ENCODE results near the gene SEPTIN1. TPM values are rescaled to one million over a fixed set of nuclear protein-coding genes. Genes with fewer than 3 reads are reported as not detected.
A peak's percentile ranks its signal among the peaks of the same experiment; 100 is the strongest.

SEPTIN1 gene
- total and polyA plus RNA-seq, 7 experiments from 2014 or later, result 176 to 355 (median 201) TPM

GRCh38 chr16:30383521-30383920 is 1.2 kb upstream of the SEPTIN1 start:
- H3K4me1 Mint-ChIP-seq, result peaks cover 32 to 64% (median 40%) of the 10 kb centered on the region in 7 donors
- H3K9me3 ChIP-seq (ENCODE audit: control insufficient read depth in 2 of 3, low read length in 3 of 3), result no peaks in the 10 kb centered on the region
- H3K9me3 Mint-ChIP-seq, result no peaks in the 10 kb centered on the region
- DNase-seq (no peak), ATAC-seq (no peak)
- intact Hi-C loops (cut with micrococcal nuclease), result no loop called here
- peak overlapping the region; percentile 100 for H3K27ac ChIP-seq (ENCODE audit: low read depth, low read length)
- ChIA-PET POLR2A (interaction anchor here (0.7 to 10.9 kb wide), 12 partner anchors 9 to 199 kb away, joined by 3 to 254 read pairs (median 10); partner anchors contain the start of genes CORO1A, DCTPP1, MYL11 and TBC1D10B), CTCF (interaction anchor here (1.0 to 2.0 kb wide), 7 partner anchors 9 to 352 kb away, joined by 3 to 7 read pairs (median 5); partner anchors contain the start of genes TBC1D10B and ZNF48)
- H3K36me3 ChIP-seq (ENCODE audit: control insufficient read depth in 2 of 3, insufficient read depth in 3 of 3, low read length in 3 of 3), result peaks cover 0 to 3% (median 1%) of the 10 kb centered on the region in 3 experiments
- H3K36me3 Mint-ChIP-seq, result peaks cover 4 to 28% (median 5%) of the 10 kb centered on the region in 5 donors
- peaks cover 47 to 49% of the 10 kb centered on the region in 2 donors for H3K4me1 ChIP-seq (ENCODE audit: control insufficient read depth in 2 of 2, insufficient read depth in 2 of 2, low read length in 2 of 2)
- no peaks in the 10 kb centered on the region for H3K27me3 Mint-ChIP-seq
- no peaks in the 10 kb centered on the region for H3K27me3 ChIP-seq (ENCODE audit: control insufficient read depth in 2 of 2, insufficient read depth in 2 of 2, low read length in 2 of 2)
- H3K4me3 ChIP-seq (ENCODE audit: low read length), result peak overlapping the region; percentile 89
- H3K27ac Mint-ChIP-seq, result peak overlapping the region; percentile 90 to 100 (median 99)
- peak overlapping the region; percentile 78 to 100 (median 96) for H3K4me3 Mint-ChIP-seq

GRCh38 chr16:30381291-30382041 is 895 bp downstream of the SEPTIN1 start:
- intact Hi-C loops (cut with micrococcal nuclease), result loop anchor here (1.0 kb wide), 4 partner anchors 10 to 46 kb away; partner anchors contain the start of genes ZNF771 (in 2 of the 2) and ZNF48 (in 1 of the 2)
- Histone ChIP-seq H3K4me1 (ENCODE audit: control insufficient read depth in 2 of 2, insufficient read depth in 2 of 2, low read length in 2 of 2) (peaks cover 58 to 59% of the 10 kb centered on the region in 2 donors), H3K36me3 (ENCODE audit: control insufficient read depth in 2 of 3, insufficient read depth in 3 of 3, low read length in 3 of 3) (peaks cover 0 to 3% (median 3%) of the 10 kb centered on the region in 3 experiments), H3K9me3 (ENCODE audit: control insufficient read depth in 2 of 3, low read length in 3 of 3) (no peaks in the 10 kb centered on the region), H3K27ac (ENCODE audit: low read depth, low read length) (peak overlapping the region; percentile 100), H3K27me3 (ENCODE audit: control insufficient read depth in 2 of 2, insufficient read depth in 2 of 2, low read length in 2 of 2) (no peaks in the 10 kb centered on the region), H3K4me3 (ENCODE audit: low read length) (peak overlapping the region; percentile 89)
- Mint-ChIP-seq H3K27ac (peak overlapping the region; percentile 90 to 100 (median 99)), H3K36me3 (peaks cover 4 to 31% (median 5%) of the 10 kb centered on the region in 5 donors), H3K4me3 (peak overlapping the region; percentile 78 to 100 (median 96)), H3K9me3 (no peaks in the 10 kb centered on the region), H3K27me3 (no peaks in the 10 kb centered on the region), H3K4me1 (peaks cover 36 to 73% (median 52%) of the 10 kb centered on the region in 7 donors)
- ChIA-PET CTCF (interaction anchor here (0.6 to 1.7 kb wide), 3 partner anchors 14 to 730 kb away, joined by 3 to 5 read pairs (median 4); partner anchors contain the start of genes ZNF48 and ZNF771), POLR2A (interaction anchor here (1.1 to 10.9 kb wide), 12 partner anchors 13 to 290 kb away, joined by 3 to 254 read pairs (median 10); partner anchors contain the start of genes CORO1A, TBC1D10B, TBX6 and ZNF48)
- ATAC-seq (no peak), DNase-seq (peak in 1 of 9 donors; percentile 38)

- H3K4me3 ChIP-seq (ENCODE audit: low read length), result peak overlapping the region; percentile 89
- Mint-ChIP-seq H3K36me3 (peaks cover 4 to 31% (median 5%) of the 10 kb centered on the region in 5 donors), H3K9me3 (no peaks in the 10 kb centered on the region), H3K27ac (peak overlapping the region; percentile 85 to 100 (median 99)), H3K4me1 (peaks cover 36 to 76% (median 52%) of the 10 kb centered on the region in 7 donors), H3K4me3 (peak overlapping the region; percentile 73 to 100 (median 96)), H3K27me3 (no peaks in the 10 kb centered on the region)
- H3K36me3 ChIP-seq (ENCODE audit: control insufficient read depth in 2 of 3, insufficient read depth in 3 of 3, low read length in 3 of 3), result peaks cover 0 to 9% (median 3%) of the 10 kb centered on the region in 3 experiments
- peaks cover 60 to 64% of the 10 kb centered on the region in 2 donors for H3K4me1 ChIP-seq (ENCODE audit: control insufficient read depth in 2 of 2, insufficient read depth in 2 of 2, low read length in 2 of 2)
- POLR2A ChIA-PET, result interaction anchor here (1.1 to 10.9 kb wide), 7 partner anchors 13 to 290 kb away, joined by 3 to 254 read pairs (median 31); partner anchors contain the start of genes DCTPP1, TBC1D10B, TBX6 and ZNF48
- no peaks in the 10 kb centered on the region for H3K27me3 ChIP-seq (ENCODE audit: control insufficient read depth in 2 of 2, insufficient read depth in 2 of 2, low read length in 2 of 2)
- no peaks in the 10 kb centered on the region for H3K9me3 ChIP-seq (ENCODE audit: control insufficient read depth in 2 of 3, low read length in 3 of 3)
- H3K27ac ChIP-seq (ENCODE audit: low read depth, low read length), result peak overlapping the region; percentile 100
- CTCF ChIA-PET, result interaction anchor here (0.6 kb wide), 1 partner anchor 730 kb away, joined by 3 read pairs; no protein-coding TSS in a partner anchor
- ATAC-seq (no peak), DNase-seq (no peak)
- intact Hi-C loops (cut with micrococcal nuclease), result no loop called here
These were observed 1.6 kb downstream of the SEPTIN1 start for GRCh38 chr16:30380803-30381208.

GRCh38 chr16:30380072-30380802 is 2.1 kb downstream of the SEPTIN1 start:
- ATAC-seq, result no peak
- H3K27ac ChIP-seq (ENCODE audit: low read depth, low read length), result peak overlapping the region; percentile 100
- POLR2A ChIA-PET, result interaction anchor here (0.5 to 10.9 kb wide), 10 partner anchors 12 to 315 kb away, joined by 3 to 254 read pairs (median 6); partner anchors contain the start of genes ALDOA, DCTPP1, TBC1D10B and TBX6

GRCh38 chr16:30379158-30379783 is 3.1 kb downstream of the SEPTIN1 start:
- peak overlapping the region; percentile 88 for H3K4me3 ChIP-seq (ENCODE audit: low read length)
- no peak for ATAC-seq
- intact Hi-C loops (cut with micrococcal nuclease), result loop anchor here (2.0 to 10.0 kb wide), 7 partner anchors 24 to 546 kb away; partner anchors contain the start of genes YPEL3 (in 2 of the 2), CD2BP2 (in 1 of the 2), FBXL19 (in 1 of the 2) and PRR14 (in 1 of the 2)
- CTCF ChIA-PET, result no interaction called here
- H3K27me3 Mint-ChIP-seq, result no peaks in the 10 kb centered on the region
- peaks cover 60 to 63% of the 10 kb centered on the region in 2 donors for H3K4me1 ChIP-seq (ENCODE audit: control insufficient read depth in 2 of 2, insufficient read depth in 2 of 2, low read length in 2 of 2)
- H3K4me3 Mint-ChIP-seq, result peak overlapping the region; percentile 90 to 100 (median 97)
- H3K27me3 ChIP-seq (ENCODE audit: control insufficient read depth in 2 of 2, insufficient read depth in 2 of 2, low read length in 2 of 2), result no peaks in the 10 kb centered on the region
- POLR2A ChIA-PET, result interaction anchor here (0.7 to 10.9 kb wide), 11 partner anchors 11 to 1264 kb away, joined by 3 to 254 read pairs (median 5); partner anchors contain the start of genes ALDOA, DCTPP1, TBC1D10B and TBX6
- peak overlapping the region; percentile 98 to 100 (median 100) for H3K27ac Mint-ChIP-seq
- peak overlapping the region; percentile 100 for H3K27ac ChIP-seq (ENCODE audit: low read depth, low read length)
- peaks cover 36 to 67% (median 52%) of the 10 kb centered on the region in 7 donors for H3K4me1 Mint-ChIP-seq
- H3K36me3 Mint-ChIP-seq, result peaks cover 4 to 29% (median 5%) of the 10 kb centered on the region in 5 donors
- H3K9me3 Mint-ChIP-seq, result no peaks in the 10 kb centered on the region
- no peak for DNase-seq
- H3K36me3 ChIP-seq (ENCODE audit: control insufficient read depth in 2 of 3, insufficient read depth in 3 of 3, low read length in 3 of 3), result peaks cover 0 to 13% (median 3%) of the 10 kb centered on the region in 3 experiments
- no peaks in the 10 kb centered on the region for H3K9me3 ChIP-seq (ENCODE audit: control insufficient read depth in 2 of 3, low read length in 3 of 3)

More at GRCh38 chr16:30380072-30380802, 2.1 kb downstream of the SEPTIN1 start:
- peaks cover 0 to 13% (median 3%) of the 10 kb centered on the region in 3 experiments for H3K36me3 ChIP-seq (ENCODE audit: control insufficient read depth in 2 of 3, insufficient read depth in 3 of 3, low read length in 3 of 3)
- peaks cover 4 to 29% (median 5%) of the 10 kb centered on the region in 5 donors for H3K36me3 Mint-ChIP-seq
- H3K4me1 Mint-ChIP-seq, result peaks cover 36 to 71% (median 52%) of the 10 kb centered on the region in 7 donors
- no peak overlapping the region for H3K4me3 ChIP-seq (ENCODE audit: low read length)
- CTCF ChIA-PET, result no interaction called here
- H3K4me3 Mint-ChIP-seq, result peak overlapping the region; percentile 90 to 100 (median 97)
- H3K9me3 Mint-ChIP-seq, result no peaks in the 10 kb centered on the region
- no peaks in the 10 kb centered on the region for H3K27me3 Mint-ChIP-seq
- intact Hi-C loops (cut with micrococcal nuclease), result no loop called here
- H3K27ac Mint-ChIP-seq, result peak overlapping the region; percentile 98 to 100 (median 100)
- no peaks in the 10 kb centered on the region for H3K9me3 ChIP-seq (ENCODE audit: control insufficient read depth in 2 of 3, low read length in 3 of 3)
- DNase-seq, result no peak
- no peaks in the 10 kb centered on the region for H3K27me3 ChIP-seq (ENCODE audit: control insufficient read depth in 2 of 2, insufficient read depth in 2 of 2, low read length in 2 of 2)
- H3K4me1 ChIP-seq (ENCODE audit: control insufficient read depth in 2 of 2, insufficient read depth in 2 of 2, low read length in 2 of 2), result peaks cover 60 to 67% of the 10 kb centered on the region in 2 donors

Data from naive thymus-derived CD4-positive, alpha-beta T cell (primary cell).